ENCODE data around the gene DAPP1. TPM values are rescaled to one million over a fixed set of nuclear protein-coding genes. Genes with fewer than 3 reads are reported as not detected.
"Not testable (repeated sequence)": the region's sequence is repeated elsewhere in the genome, so short reads cannot be mapped to it uniquely, and the experiment has no call there.

DAPP1 gene
- not detected in 2 replicates for total RNA-seq (ENCODE audit: low replicate concordance)

- H3K4me2 ChIP-seq, result no peak within 1 kb of the TSS
- no peak within 1 kb of the TSS for H3K27ac ChIP-seq
- no peaks in the 10 kb centered on the region for H3K79me2 ChIP-seq (ENCODE audit: low read depth)
- no peaks in the 10 kb centered on the region for H3K4me1 ChIP-seq
- Mint-ChIP-seq H3K36me3 (no peaks in the 10 kb centered on the region), H3K9me3 (no peaks in the 10 kb centered on the region), H3K27me3 (ENCODE audit: insufficient read depth, low read depth) (no peaks in the 10 kb centered on the region), H3K4me1 (no peaks in the 10 kb centered on the region), H3K4me3 (no peak within 1 kb of the TSS), H3K27ac (no peak within 1 kb of the TSS)
- no peak for TF ChIP-seq EZH2 (IDR thresholded peaks at IDR 0.05)
- TF ChIP-seq EZH2phosphoT487 (IDR thresholded peaks at IDR 0.05), result no peak
- TF ChIP-seq CTCF (IDR thresholded peaks at IDR 0.05), result no peak
- H3K36me3 ChIP-seq, result no peaks in the 10 kb centered on the region
- H3F3A ChIP-seq (ENCODE audit: low read depth), result no peaks in the 10 kb centered on the region
- no peak for DNase-seq (ENCODE audit: low spot score)
- no peaks in the 10 kb centered on the region for H4K20me1 ChIP-seq (ENCODE audit: low read depth)
- H3K9me3 ChIP-seq (ENCODE audit: low read depth), result no peaks in the 10 kb centered on the region
- H2AFZ ChIP-seq (replicated peaks), result no peak within 1 kb of the TSS
- H3K9ac ChIP-seq, result no peak within 1 kb of the TSS
- no peaks in the 10 kb centered on the region for H3K27me3 ChIP-seq
- H3K4me3 ChIP-seq, result no peak within 1 kb of the TSS
Observed at GRCh38 chr4:99816545-99817308, at the start of gene DAPP1. DAPP1 (plus strand) TSS chr4:99816827; CDS start chr4:99816914, 87 bp downstream.

- H3K36me3 Mint-ChIP-seq; H3K9me3 ChIP-seq (ENCODE audit: low read depth); H3K27ac ChIP-seq; H3K27me3 Mint-ChIP-seq (ENCODE audit: insufficient read depth, low read depth); H3K27ac Mint-ChIP-seq; H3K36me3 ChIP-seq; H3K4me2 ChIP-seq; H3K4me1 Mint-ChIP-seq; H3K79me2 ChIP-seq (ENCODE audit: low read depth); H3K4me3 Mint-ChIP-seq; H4K20me1 ChIP-seq (ENCODE audit: low read depth); H3K9me3 Mint-ChIP-seq; H3F3A ChIP-seq (ENCODE audit: low read depth); H3K27me3 ChIP-seq; H3K4me3 ChIP-seq; H3K9ac ChIP-seq; H2AFZ ChIP-seq (replicated peaks); H3K4me1 ChIP-seq; DNase-seq (ENCODE audit: low spot score): not testable (repeated sequence)
Observed at GRCh38 chr4:99770842-99771241, 45.8 kb upstream of the DAPP1 start.

GRCh38 chr4:99783940-99784339 lies 32.7 kb upstream of the DAPP1 start:
- H3K9me3 Mint-ChIP-seq, result no peaks in the 10 kb centered on the region
- no peaks in the 10 kb centered on the region for H3K36me3 ChIP-seq
- no peaks in the 10 kb centered on the region for H3F3A ChIP-seq (ENCODE audit: low read depth)
- no peak overlapping the region for H3K4me2 ChIP-seq
- no peaks in the 10 kb centered on the region for H4K20me1 ChIP-seq (ENCODE audit: low read depth)
- no peaks in the 10 kb centered on the region for H3K36me3 Mint-ChIP-seq
- H3K27ac Mint-ChIP-seq, result no peak overlapping the region
- peaks cover 2% of the 10 kb centered on the region for H3K27me3 Mint-ChIP-seq (ENCODE audit: insufficient read depth, low read depth)
- H3K9me3 ChIP-seq (ENCODE audit: low read depth), result no peaks in the 10 kb centered on the region
- no peak for TF ChIP-seq EZH2 (IDR thresholded peaks at IDR 0.05)
- no peak for TF ChIP-seq EZH2phosphoT487 (IDR thresholded peaks at IDR 0.05)
- no peak for TF ChIP-seq CTCF (IDR thresholded peaks at IDR 0.05)
- no peaks in the 10 kb centered on the region for H3K79me2 ChIP-seq (ENCODE audit: low read depth)
- no peak overlapping the region for H3K4me3 Mint-ChIP-seq
- H2AFZ ChIP-seq (replicated peaks), result no peak overlapping the region
- no peaks in the 10 kb centered on the region for H3K27me3 ChIP-seq
- H3K4me1 ChIP-seq, result no peaks in the 10 kb centered on the region
- DNase-seq (ENCODE audit: low spot score), result no peak
- no peak overlapping the region for H3K9ac ChIP-seq
- no peak overlapping the region for H3K27ac ChIP-seq
- H3K4me1 Mint-ChIP-seq, result no peaks in the 10 kb centered on the region
- H3K4me3 ChIP-seq, result no peak overlapping the region

- no peak for DNase-seq (ENCODE audit: low spot score)
- Histone ChIP-seq H3K27ac (no peak overlapping the region), H2AFZ (replicated peaks) (no peak overlapping the region), H3K9me3 (ENCODE audit: low read depth) (no peaks in the 10 kb centered on the region), H3F3A (ENCODE audit: low read depth) (no peaks in the 10 kb centered on the region), H3K4me2 (no peak overlapping the region), H4K20me1 (ENCODE audit: low read depth) (no peaks in the 10 kb centered on the region), H3K79me2 (ENCODE audit: low read depth) (no peaks in the 10 kb centered on the region), H3K4me3 (no peak overlapping the region), H3K4me1 (peaks cover 1% of the 10 kb centered on the region), H3K27me3 (no peaks in the 10 kb centered on the region), H3K36me3 (no peaks in the 10 kb centered on the region), H3K9ac (no peak overlapping the region)
- Mint-ChIP-seq H3K36me3 (no peaks in the 10 kb centered on the region), H3K4me1 (peaks cover 5% of the 10 kb centered on the region), H3K27me3 (ENCODE audit: insufficient read depth, low read depth) (peaks cover 2% of the 10 kb centered on the region), H3K9me3 (no peaks in the 10 kb centered on the region), H3K4me3 (no peak overlapping the region), H3K27ac (no peak overlapping the region)
- TF ChIP-seq EZH2 (IDR thresholded peaks at IDR 0.05) (no peak), EZH2phosphoT487 (IDR thresholded peaks at IDR 0.05) (no peak), CTCF (IDR thresholded peaks at IDR 0.05) (no peak)
Observed at GRCh38 chr4:99784842-99785241, 31.8 kb upstream of the DAPP1 start.

Data from neural progenitor cell (in vitro differentiated cells).